T-cell (primary cell): Measurements from ENCODE around the gene DRC7. TPM values are rescaled to one million over a fixed set of nuclear protein-coding genes. Genes with fewer than 3 reads are reported as not detected.

Experiments used
- ATAC-seq, 4 experiments: fragments of 200-7000 bp in 3 of 4; fragments of 150-1000 bp in 1 of 4; cut with Tn5 transposase; replicated peaks in 1 of 4; 1 replicate in 3 of 4; 2 replicates in 1 of 4; pipeline ENCODE4 v1.10.0; 2021; ENCODE audit warnings: moderate library complexity in 3 of 4, mild to moderate bottlenecking in 2 of 4, moderate number of reproducible peaks in 1 of 4
- CTCF ChIA-PET, 2 donors: fragments of 300-600 bp; sonication (Branson Sonifier 250); formaldehyde crosslinking; loops; one replicate each; lab custom pipeline; 2022; ENCODE audit warnings: antibody characterized with exemption in 2 of 2; lab: Charles Lee
- POLR2A ChIA-PET, 2 donors: fragments of 300-600 bp; sonication (Branson Sonifier 250); formaldehyde crosslinking; loops; one replicate each; lab custom pipeline; 2022; ENCODE audit warnings: antibody characterized with exemption in 2 of 2; lab: Charles Lee
- DNase-seq, 35 experiments: peaks; one replicate each; pipeline versions ENCODE4 v3.0.0 to v3.0.0-alpha.2; 2013 to 2023
- H3K27ac ChIP-seq: one replicate; pipeline ENCODE4 v1.5.1; 2013; ENCODE audit warnings: low read length
- H3K27me3 ChIP-seq, 2 experiments: replicated peaks in 1 of 2; 1 replicate in 1 of 2; 2 replicates in 1 of 2; pipeline versions ENCODE4 v1.6.1 to v1.7.0; 2013; ENCODE audit warnings: low read length in 1 of 2, mixed read lengths in 1 of 2; ENCODE audit not compliant: control insufficient read depth in 2 of 2, insufficient read depth in 2 of 2; ENCODE audit errors: extremely low read depth in 1 of 2
- H3K36me3 ChIP-seq, 2 donors: 1 replicate in 1 of 2; 2 replicates in 1 of 2; pipeline versions ENCODE4 v1.6.1 to v1.7.0; 2013; ENCODE audit warnings: low read length in 1 of 2; ENCODE audit not compliant: control insufficient read depth in 2 of 2, insufficient read depth in 1 of 2; ENCODE audit errors: extremely low read depth in 1 of 2
- H3K4me1 ChIP-seq, 2 experiments: 1 replicate in 1 of 2; 2 replicates in 1 of 2; pipeline versions ENCODE4 v1.6.1 to v1.7.0; 2013; ENCODE audit warnings: low read length in 2 of 2, mixed read lengths in 1 of 2; ENCODE audit not compliant: insufficient read depth in 2 of 2, control insufficient read depth in 1 of 2; ENCODE audit errors: extremely low read depth in 1 of 2
- H3K4me3 ChIP-seq, 2 donors: 1 replicate in 1 of 2; 2 replicates in 1 of 2; pipeline versions ENCODE4 v1.5.1 to v1.7.0; 2013; ENCODE audit warnings: mild to moderate bottlenecking in 2 of 2, low read length in 1 of 2, moderate library complexity in 1 of 2; ENCODE audit not compliant: control insufficient read depth in 1 of 2; ENCODE audit errors: extremely low read depth in 1 of 2
- H3K9me3 ChIP-seq: 2 replicates; pipeline ENCODE4 v1.7.0; 2013
- H3K27ac Mint-ChIP-seq, 2 donors: one replicate each; pipeline ENCODE4 v1.8.0; 2020 to 2021; ENCODE audit warnings: mild to moderate bottlenecking in 2 of 2, mixed read lengths in 2 of 2
- H3K27me3 Mint-ChIP-seq, 2 donors: one replicate each; pipeline ENCODE4 v1.8.0; 2021 to 2022; ENCODE audit warnings: mixed read lengths in 2 of 2
- H3K36me3 Mint-ChIP-seq: one replicate; pipeline ENCODE4 v1.8.0; 2021; ENCODE audit warnings: mixed read lengths
- H3K4me1 Mint-ChIP-seq, 3 donors: one replicate each; pipeline ENCODE4 v1.8.0; 2020 to 2022; ENCODE audit warnings: mixed read lengths in 3 of 3, mild to moderate bottlenecking in 1 of 3
- H3K4me3 Mint-ChIP-seq, 3 donors: one replicate each; pipeline ENCODE4 v1.8.0; 2020 to 2022; ENCODE audit warnings: mild to moderate bottlenecking in 3 of 3, mixed read lengths in 3 of 3, moderate library complexity in 3 of 3
- H3K9me3 Mint-ChIP-seq, 3 donors: one replicate each; pipeline ENCODE4 v1.8.0; 2020 to 2022; ENCODE audit warnings: mixed read lengths in 3 of 3
- WGBS: methylation state at CpG from one replicate; pipeline ENCODE4 v1.1.5; 2013; ENCODE audit warnings: missing lambda C conversion rate; ENCODE audit not compliant: insufficient coverage; 5-methylcytosine and 5-hydroxymethylcytosine counted together
- total RNA-seq, 35 experiments: library from RNA in 6 of 35; stranded (reverse) in 6 of 35; fragments of 120-200 nt in 1 of 35; gene quantifications; one replicate each; pipeline versions ENCODE4 v1.2.1 to v1.2.4 and lab custom pipeline; 2013 to 2026

Gene DRC7
- total RNA-seq, 5 donors from 2014 or later (not counting 1 experiment from before 2014, with no cell fraction given), result not detected

GRCh38 chr16:57679767-57680482, 14.7 kb upstream of the DRC7 start:
- Mint-ChIP-seq H3K9me3 (no peaks in the 10 kb centered on the region), H3K27ac (no peak overlapping the region), H3K4me1 (peaks cover 0 to 4% (median 0%) of the 10 kb centered on the region in 3 donors), H3K27me3 (no peaks in the 10 kb centered on the region), H3K36me3 (no peaks in the 10 kb centered on the region), H3K4me3 (no peak overlapping the region)
- DNase-seq (no peak), ATAC-seq (no peak)
- ChIA-PET CTCF (interaction anchor here in 1 of 2 donors (0.6 kb wide), 1 partner anchor 326 kb away, joined by 6 read pairs; no protein-coding TSS in a partner anchor), POLR2A (no interaction called here)
- Histone ChIP-seq H3K36me3 (no peaks in the 10 kb centered on the region), H3K4me1 (no peaks in the 10 kb centered on the region), H3K9me3 (no peaks in the 10 kb centered on the region), H3K4me3 (no peak overlapping the region), H3K27ac (no peak overlapping the region), H3K27me3 (peaks cover 0 to 9% of the 10 kb centered on the region in 2 experiments)
- WGBS, result 86% methylated on average over 1 of the region's 7 CpGs

DNA sequence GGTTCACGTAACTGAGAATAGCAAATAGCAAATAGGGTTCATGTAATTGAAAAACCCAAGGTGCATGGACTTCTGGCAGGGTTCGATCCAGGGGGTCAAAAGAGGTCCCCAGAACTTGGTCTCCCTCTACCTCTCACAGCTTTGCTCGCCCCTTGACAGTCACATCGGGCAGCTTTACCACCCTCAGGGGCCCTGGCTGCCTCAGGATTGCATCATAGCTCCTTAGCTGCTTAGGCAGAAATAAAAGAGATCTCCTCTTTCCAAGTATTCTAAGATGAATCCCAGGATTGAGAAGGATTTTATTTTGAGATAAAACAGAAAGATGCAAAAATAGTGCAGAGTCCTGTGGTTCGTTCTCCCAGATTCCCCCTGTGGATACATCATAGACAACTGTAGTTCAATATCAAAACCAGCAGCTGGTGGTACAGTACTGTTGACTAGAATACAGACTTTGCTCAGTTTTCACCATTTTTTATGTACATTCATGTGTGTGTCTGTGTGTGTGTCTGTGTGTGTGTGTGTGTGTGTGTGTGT, 13.7 kb upstream of the DRC7 start:
- no peaks in the 10 kb centered on the region for H3K36me3 ChIP-seq
- H3K27ac Mint-ChIP-seq, result no peak overlapping the region
- ChIA-PET CTCF (interaction anchor here (0.5 to 0.6 kb wide), 2 partner anchors 55 to 325 kb away, joined by 3 to 6 read pairs; no protein-coding TSS in a partner anchor), POLR2A (interaction anchor here in 1 of 2 donors (0.7 kb wide), 1 partner anchor 104 kb away, joined by 4 read pairs; no protein-coding TSS in a partner anchor)
- H3K36me3 Mint-ChIP-seq, result no peaks in the 10 kb centered on the region
- peaks cover 0 to 10% of the 10 kb centered on the region in 2 experiments for H3K27me3 ChIP-seq
- peaks cover 0 to 4% (median 0%) of the 10 kb centered on the region in 3 donors for H3K4me1 Mint-ChIP-seq
- DNase-seq (no peak), ATAC-seq (no peak)
- no peak overlapping the region for H3K27ac ChIP-seq
- H3K27me3 Mint-ChIP-seq, result no peaks in the 10 kb centered on the region
- no peaks in the 10 kb centered on the region for H3K9me3 Mint-ChIP-seq
- 76% methylated on average over 4 of the region's 5 CpGs for WGBS
- no peak overlapping the region for H3K4me3 ChIP-seq
- H3K4me1 ChIP-seq, result no peaks in the 10 kb centered on the region
- H3K4me3 Mint-ChIP-seq, result no peak overlapping the region
- no peaks in the 10 kb centered on the region for H3K9me3 ChIP-seq

DNA sequence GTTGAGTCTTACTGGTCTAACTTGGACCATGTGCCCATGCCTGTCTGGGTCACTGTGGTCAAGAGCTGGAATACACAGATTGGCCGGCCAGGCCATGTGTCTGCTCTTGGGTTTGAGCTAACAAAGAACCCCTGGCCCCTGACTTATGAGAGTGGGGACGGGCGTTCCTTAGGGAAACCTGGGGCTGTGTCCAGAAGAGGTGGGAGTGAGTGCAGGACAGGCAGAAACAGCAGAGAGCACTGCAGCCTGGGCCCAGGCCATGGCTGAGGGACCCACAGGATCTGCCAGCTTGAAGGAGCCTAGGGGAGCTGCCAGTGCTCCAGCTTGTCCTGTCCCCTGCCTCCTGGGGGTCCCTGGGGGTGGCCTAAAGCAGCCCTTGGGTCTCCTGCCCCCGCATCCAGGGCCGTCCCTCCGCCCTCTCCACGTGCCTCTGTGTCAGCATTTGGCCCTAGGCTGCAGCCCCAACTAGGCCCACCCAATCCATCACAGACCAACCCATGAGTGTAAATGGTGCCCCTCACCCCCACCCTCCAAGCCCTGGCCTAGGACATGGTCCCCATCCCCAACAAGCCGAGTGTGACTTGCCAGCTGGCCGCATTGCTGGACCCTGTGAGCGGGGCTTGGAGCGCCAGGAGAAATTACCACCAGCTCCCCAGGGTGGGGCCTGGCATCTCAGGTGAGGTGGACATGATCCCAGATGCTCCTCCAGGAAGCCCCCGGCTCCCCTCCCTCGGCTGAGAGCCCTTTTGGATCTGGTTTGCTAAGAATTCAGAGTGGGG, 12.5 kb upstream of the DRC7 start:
- H3K36me3 Mint-ChIP-seq, result no peaks in the 10 kb centered on the region
- POLR2A ChIA-PET, result interaction anchor here in 1 of 2 donors (0.6 kb wide), 1 partner anchor 11 kb away, joined by 3 read pairs; no protein-coding TSS in a partner anchor
- ATAC-seq, result no peak

DNA sequence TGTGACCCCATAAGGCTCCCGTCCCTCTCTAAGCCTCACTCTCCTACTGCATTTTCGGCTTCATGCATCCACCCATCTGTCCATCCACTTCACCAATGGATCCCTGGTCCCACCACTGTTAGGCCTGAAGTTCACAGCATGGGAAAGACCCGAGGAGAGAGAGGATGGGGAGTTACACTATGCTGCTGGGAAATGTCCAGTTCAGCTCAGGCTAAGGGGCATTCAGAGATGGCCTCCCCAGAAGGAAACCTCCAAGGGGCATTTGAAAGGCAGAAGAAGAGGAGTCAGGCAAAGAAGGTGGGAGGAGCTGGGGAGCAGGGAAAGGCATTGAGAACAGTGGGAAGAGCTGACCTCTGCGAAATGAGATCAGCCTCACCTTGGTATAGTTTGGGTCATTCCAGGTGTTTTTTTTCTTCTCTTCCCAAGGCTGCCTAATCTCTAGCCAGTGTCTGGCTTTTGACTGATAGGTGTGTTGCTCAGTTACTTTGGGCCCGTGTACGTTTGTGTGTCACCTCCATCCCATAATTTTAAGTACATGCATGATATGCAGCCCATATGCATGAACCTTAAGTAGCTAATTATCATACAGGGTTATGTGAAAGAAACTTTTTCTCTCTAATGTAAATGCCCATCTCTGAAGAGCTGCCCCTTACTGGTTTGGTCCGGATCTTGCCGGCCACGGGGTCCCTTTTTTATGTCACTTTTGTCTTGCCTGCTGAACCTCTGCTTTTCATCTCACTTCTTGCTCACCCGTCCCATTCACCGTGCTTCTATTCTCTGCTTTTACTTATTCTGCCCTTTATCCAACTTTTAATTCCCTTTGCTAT, 11.6 kb upstream of the DRC7 start:
- ATAC-seq (no peak), DNase-seq (no peak)
- Mint-ChIP-seq H3K27ac (no peak overlapping the region), H3K9me3 (no peaks in the 10 kb centered on the region), H3K4me1 (peaks cover 0 to 6% (median 0%) of the 10 kb centered on the region in 3 donors), H3K27me3 (no peaks in the 10 kb centered on the region), H3K36me3 (no peaks in the 10 kb centered on the region), H3K4me3 (no peak overlapping the region)
- no peak overlapping the region for H3K4me3 ChIP-seq
- WGBS, result 100% methylated on average over 4 of the region's 11 CpGs
- ChIA-PET CTCF (no interaction called here), POLR2A (no interaction called here)
- no peaks in the 10 kb centered on the region for H3K9me3 ChIP-seq
- H3K4me1 ChIP-seq, result no peaks in the 10 kb centered on the region
- H3K27me3 ChIP-seq, result peaks cover 0 to 10% of the 10 kb centered on the region in 2 experiments
- H3K27ac ChIP-seq, result no peak overlapping the region
- H3K36me3 ChIP-seq, result no peaks in the 10 kb centered on the region

More for the DNA sequence above, 12.5 kb upstream of the DRC7 start:
- Mint-ChIP-seq H3K27me3 (no peaks in the 10 kb centered on the region), H3K27ac (no peak overlapping the region), H3K4me1 (peaks cover 0 to 4% (median 0%) of the 10 kb centered on the region in 3 donors), H3K9me3 (no peaks in the 10 kb centered on the region), H3K4me3 (no peak overlapping the region)
- H3K36me3 ChIP-seq, result no peaks in the 10 kb centered on the region
- CTCF ChIA-PET, result no interaction called here
- no peak overlapping the region for H3K27ac ChIP-seq
- H3K27me3 ChIP-seq, result peaks cover 0 to 10% of the 10 kb centered on the region in 2 experiments
- no peak for DNase-seq
- no peaks in the 10 kb centered on the region for H3K9me3 ChIP-seq
- H3K4me3 ChIP-seq, result no peak overlapping the region
- 86% methylated on average over 13 of the region's 13 CpGs for WGBS
- no peaks in the 10 kb centered on the region for H3K4me1 ChIP-seq

DNA sequence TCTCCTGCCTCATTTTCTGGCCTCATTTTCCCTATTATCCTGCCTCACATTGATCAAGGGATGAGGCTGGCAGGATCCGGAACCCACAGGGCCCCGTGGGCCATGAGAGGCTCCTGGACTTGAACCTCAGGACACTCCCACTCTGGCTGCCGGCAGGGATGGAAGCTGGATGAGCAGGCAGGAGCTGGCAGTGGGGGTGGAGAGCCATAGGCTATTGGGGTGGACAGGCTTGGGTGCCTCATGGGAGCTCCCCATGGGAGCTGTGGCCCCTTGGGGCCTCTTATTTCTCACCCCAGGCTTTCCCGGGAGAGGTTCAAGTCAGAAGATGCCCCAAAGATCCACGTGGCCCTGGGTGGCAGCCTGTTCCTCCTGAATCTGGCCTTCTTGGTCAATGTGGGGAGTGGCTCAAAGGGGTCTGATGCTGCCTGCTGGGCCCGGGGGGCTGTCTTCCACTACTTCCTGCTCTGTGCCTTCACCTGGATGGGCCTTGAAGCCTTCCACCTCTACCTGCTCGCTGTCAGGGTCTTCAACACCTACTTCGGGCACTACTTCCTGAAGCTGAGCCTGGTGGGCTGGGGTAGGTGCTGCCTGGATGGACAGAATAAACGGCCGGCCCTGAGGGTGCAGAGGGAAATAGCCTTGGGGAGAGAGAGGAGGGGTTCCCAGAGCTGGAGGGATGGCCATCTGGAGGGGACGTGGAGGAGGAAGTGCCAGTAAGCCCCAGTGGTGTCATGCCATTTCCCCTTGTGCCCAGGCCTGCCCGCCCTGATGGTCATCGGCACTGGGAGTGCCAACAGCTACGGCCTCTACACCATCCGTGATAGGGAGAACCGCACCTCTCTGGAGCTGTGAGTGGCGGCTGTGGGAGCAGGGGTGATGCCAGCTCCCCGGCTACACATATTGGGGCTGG, 10.7 kb upstream of the DRC7 start:
- H3K4me3 ChIP-seq, result no peak overlapping the region
- H3K9me3 Mint-ChIP-seq, result no peaks in the 10 kb centered on the region
- no peaks in the 10 kb centered on the region for H3K36me3 ChIP-seq
- H3K9me3 ChIP-seq, result no peaks in the 10 kb centered on the region
- H3K27me3 ChIP-seq, result peaks cover 0 to 10% of the 10 kb centered on the region in 2 experiments
- ATAC-seq (no peak), DNase-seq (no peak)
- no peak overlapping the region for H3K4me3 Mint-ChIP-seq
- ChIA-PET CTCF (no interaction called here), POLR2A (no interaction called here)
- peaks cover 0 to 2% of the 10 kb centered on the region in 2 experiments for H3K4me1 ChIP-seq
- H3K27me3 Mint-ChIP-seq, result no peaks in the 10 kb centered on the region
- H3K27ac ChIP-seq, result no peak overlapping the region
- no peak overlapping the region for H3K27ac Mint-ChIP-seq
- WGBS, result 86% methylated on average over 9 of the region's 18 CpGs
- no peaks in the 10 kb centered on the region for H3K36me3 Mint-ChIP-seq
- peaks cover 0 to 11% (median 0%) of the 10 kb centered on the region in 3 donors for H3K4me1 Mint-ChIP-seq
